Activated CD4-positive, alpha-beta memory T cell treated with anti-CD3 and anti-CD28 coated beads, Interleukin-2, amount 10 ng/mL, durations not matched to agents 7 days and 5 days (primary cell): ENCODE results near the gene WWC1. TPM values are rescaled to one million over a fixed set of nuclear protein-coding genes. Genes with fewer than 3 reads are reported as not detected.

ENCODE experiments used
- total RNA-seq, 2 experiments: library from RNA; stranded (reverse); gene quantifications; one replicate each; pipeline ENCODE4 v1.2.3, GENCODE V29; 2021

Gene WWC1
- total RNA-seq, 2 experiments from 2014 or later = not detected

Other genes with a start within 250 kb of the WWC1 start
- 10 to 100 TPM; 62.0 to 65.8 TPM for gene RARS1, start 194.8 kb downstream of the WWC1 start, total RNA-seq
- under 1 TPM in 1 of 2 experiments, not detected in 1; 0.20 TPM for gene FBLL1, start 237.7 kb downstream of the WWC1 start, total RNA-seq